ENCODE measurements around the gene TMEM232.

GRCh38 chr5:110377943-110378342, 348.5 kb downstream of the TMEM232 start:
- no peak for TF ChIP-seq CTCF (IDR thresholded peaks at IDR 0.05; ENCODE audit: low read depth, low read length, poor library complexity, severe bottlenecking)
- no peak for TF ChIP-seq EZH2phosphoT487 (IDR thresholded peaks at IDR 0.05; ENCODE audit: borderline replicate concordance, low read length)
